Measurements from ENCODE around the gene ZBTB7A.

Gene ZBTB7A

DNA sequence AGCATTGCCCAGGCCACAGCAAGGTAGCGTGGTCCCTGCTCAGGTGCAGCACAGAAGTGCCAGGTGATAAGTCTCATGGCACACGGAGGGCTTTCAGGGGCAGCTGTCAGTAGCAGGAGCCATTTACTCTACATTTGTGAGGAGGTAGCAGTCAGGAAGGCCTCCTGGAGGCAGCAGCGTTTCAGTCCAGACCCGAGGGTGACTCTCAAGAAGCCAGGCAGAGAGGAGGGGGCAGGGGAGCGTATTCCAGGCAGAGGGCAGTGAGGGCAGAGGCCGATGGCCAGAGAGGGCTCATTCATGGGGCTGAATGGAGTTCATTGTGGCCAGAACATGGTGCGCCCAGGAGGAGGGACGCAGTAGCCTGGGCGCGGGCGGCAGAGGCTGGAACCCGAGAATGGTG, 50.2 kb downstream of the ZBTB7A start:
- TF ChIP-seq, protein P1, sequence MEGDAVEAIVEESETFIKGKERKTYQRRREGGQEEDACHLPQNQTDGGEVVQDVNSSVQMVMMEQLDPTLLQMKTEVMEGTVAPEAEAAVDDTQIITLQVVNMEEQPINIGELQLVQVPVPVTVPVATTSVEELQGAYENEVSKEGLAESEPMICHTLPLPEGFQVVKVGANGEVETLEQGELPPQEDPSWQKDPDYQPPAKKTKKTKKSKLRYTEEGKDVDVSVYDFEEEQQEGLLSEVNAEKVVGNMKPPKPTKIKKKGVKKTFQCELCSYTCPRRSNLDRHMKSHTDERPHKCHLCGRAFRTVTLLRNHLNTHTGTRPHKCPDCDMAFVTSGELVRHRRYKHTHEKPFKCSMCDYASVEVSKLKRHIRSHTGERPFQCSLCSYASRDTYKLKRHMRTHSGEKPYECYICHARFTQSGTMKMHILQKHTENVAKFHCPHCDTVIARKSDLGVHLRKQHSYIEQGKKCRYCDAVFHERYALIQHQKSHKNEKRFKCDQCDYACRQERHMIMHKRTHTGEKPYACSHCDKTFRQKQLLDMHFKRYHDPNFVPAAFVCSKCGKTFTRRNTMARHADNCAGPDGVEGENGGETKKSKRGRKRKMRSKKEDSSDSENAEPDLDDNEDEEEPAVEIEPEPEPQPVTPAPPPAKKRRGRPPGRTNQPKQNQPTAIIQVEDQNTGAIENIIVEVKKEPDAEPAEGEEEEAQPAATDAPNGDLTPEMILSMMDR (conservative IDR thresholded peaks at IDR 0.05; ENCODE audit: low read length): no peak
- TF ChIP-seq EZH2phosphoT487 (IDR thresholded peaks at IDR 0.05; ENCODE audit: borderline replicate concordance): no peak
- Histone ChIP-seq H3K9ac (ENCODE audit: low read depth, low read length, poor library complexity, severe bottlenecking) (no peak overlapping the region), H3K9me3 (ENCODE audit: insufficient read depth, low read depth, low read length) (no peaks in the 10 kb centered on the region), H3K4me1 (ENCODE audit: insufficient read depth, low read length, poor library complexity, severe bottlenecking) (no peaks in the 10 kb centered on the region), H3K36me3 (ENCODE audit: insufficient read depth, low read length) (peaks cover 20% of the 10 kb centered on the region; the same call in 1 of the 2 replicates), H3K4me3 (ENCODE audit: low read length, poor library complexity, severe bottlenecking) (no peak overlapping the region), H3K27me3 (ENCODE audit: insufficient read depth, low read length, poor library complexity, severe bottlenecking) (no peaks in the 10 kb centered on the region), H3K9me2 (replicated peaks; ENCODE audit: low read depth, low read length) (no peaks in the 10 kb centered on the region), H2AFZ (ENCODE audit: low read length) (no peak overlapping the region), H3F3A (ENCODE audit: low read depth) (no peaks in the 10 kb centered on the region), H3K79me2 (ENCODE audit: insufficient read depth, low read length) (peaks cover 76% of the 10 kb centered on the region; the same call in 1 of the 2 replicates), H4K20me1 (ENCODE audit: insufficient read depth, low read length, poor library complexity, severe bottlenecking) (peaks cover 23% of the 10 kb centered on the region), H3K4me2 (ENCODE audit: low read depth, low read length, poor library complexity, severe bottlenecking) (no peak overlapping the region)

DNA sequence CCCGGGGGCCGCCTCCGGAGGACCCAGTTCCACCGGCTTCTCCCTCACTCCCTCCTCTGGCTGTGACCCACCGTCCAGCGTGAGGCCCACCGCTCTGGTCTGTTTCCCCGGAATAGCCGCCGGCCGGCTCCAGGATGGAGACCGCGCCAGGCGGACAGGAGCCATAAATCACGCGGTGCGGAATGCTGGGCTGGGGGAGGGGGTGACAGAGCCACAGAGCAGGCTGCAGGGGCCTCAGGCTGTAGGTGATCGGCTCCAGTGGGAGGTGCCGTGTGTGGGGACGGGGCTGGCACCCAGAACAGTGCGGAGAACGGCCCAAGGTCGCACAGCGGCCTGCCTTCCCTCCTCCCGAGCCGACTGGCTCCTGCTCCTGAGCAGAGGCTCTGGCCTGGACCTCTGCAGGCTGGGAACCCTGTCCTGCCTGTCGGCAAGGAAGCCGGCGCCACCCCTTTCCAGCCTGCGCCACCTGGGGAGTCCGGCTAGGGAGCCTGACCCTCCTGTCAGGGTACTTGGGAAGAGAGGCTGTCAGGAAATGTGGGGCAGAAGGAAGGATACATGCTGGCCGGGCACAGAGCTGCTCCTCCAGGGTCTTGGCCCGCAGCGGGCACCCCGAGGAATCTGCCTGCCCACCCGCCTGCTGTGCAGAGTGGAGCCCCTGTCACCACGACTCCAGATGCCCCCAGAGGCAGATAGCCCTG, 50.8 kb downstream of the ZBTB7A start:
- H2AFZ ChIP-seq (ENCODE audit: low read length): no peak overlapping the region
- H3K9me3 ChIP-seq (ENCODE audit: insufficient read depth, low read depth, low read length): no peaks in the 10 kb centered on the region
- no peak for TF ChIP-seq EZH2phosphoT487 (IDR thresholded peaks at IDR 0.05; ENCODE audit: borderline replicate concordance)
- TF ChIP-seq, protein P1 (conservative IDR thresholded peaks at IDR 0.05; ENCODE audit: low read length): no peak
- H3F3A ChIP-seq (ENCODE audit: low read depth): no peaks in the 10 kb centered on the region
- no peak overlapping the region for H3K4me2 ChIP-seq (ENCODE audit: low read depth, low read length, poor library complexity, severe bottlenecking)
- peaks cover 76% of the 10 kb centered on the region; the same call in 1 of the 2 replicates for H3K79me2 ChIP-seq (ENCODE audit: insufficient read depth, low read length)
- peaks cover 27% of the 10 kb centered on the region for H4K20me1 ChIP-seq (ENCODE audit: insufficient read depth, low read length, poor library complexity, severe bottlenecking)
- peaks cover 20% of the 10 kb centered on the region; the same call in 1 of the 2 replicates for H3K36me3 ChIP-seq (ENCODE audit: insufficient read depth, low read length)
- H3K4me3 ChIP-seq (ENCODE audit: low read length, poor library complexity, severe bottlenecking): no peak overlapping the region
- no peaks in the 10 kb centered on the region for H3K9me2 ChIP-seq (replicated peaks; ENCODE audit: low read depth, low read length)
- H3K9ac ChIP-seq (ENCODE audit: low read depth, low read length, poor library complexity, severe bottlenecking): no peak overlapping the region
- H3K27me3 ChIP-seq (ENCODE audit: insufficient read depth, low read length, poor library complexity, severe bottlenecking): no peaks in the 10 kb centered on the region
- H3K4me1 ChIP-seq (ENCODE audit: insufficient read depth, low read length, poor library complexity, severe bottlenecking): no peaks in the 10 kb centered on the region

DNA sequence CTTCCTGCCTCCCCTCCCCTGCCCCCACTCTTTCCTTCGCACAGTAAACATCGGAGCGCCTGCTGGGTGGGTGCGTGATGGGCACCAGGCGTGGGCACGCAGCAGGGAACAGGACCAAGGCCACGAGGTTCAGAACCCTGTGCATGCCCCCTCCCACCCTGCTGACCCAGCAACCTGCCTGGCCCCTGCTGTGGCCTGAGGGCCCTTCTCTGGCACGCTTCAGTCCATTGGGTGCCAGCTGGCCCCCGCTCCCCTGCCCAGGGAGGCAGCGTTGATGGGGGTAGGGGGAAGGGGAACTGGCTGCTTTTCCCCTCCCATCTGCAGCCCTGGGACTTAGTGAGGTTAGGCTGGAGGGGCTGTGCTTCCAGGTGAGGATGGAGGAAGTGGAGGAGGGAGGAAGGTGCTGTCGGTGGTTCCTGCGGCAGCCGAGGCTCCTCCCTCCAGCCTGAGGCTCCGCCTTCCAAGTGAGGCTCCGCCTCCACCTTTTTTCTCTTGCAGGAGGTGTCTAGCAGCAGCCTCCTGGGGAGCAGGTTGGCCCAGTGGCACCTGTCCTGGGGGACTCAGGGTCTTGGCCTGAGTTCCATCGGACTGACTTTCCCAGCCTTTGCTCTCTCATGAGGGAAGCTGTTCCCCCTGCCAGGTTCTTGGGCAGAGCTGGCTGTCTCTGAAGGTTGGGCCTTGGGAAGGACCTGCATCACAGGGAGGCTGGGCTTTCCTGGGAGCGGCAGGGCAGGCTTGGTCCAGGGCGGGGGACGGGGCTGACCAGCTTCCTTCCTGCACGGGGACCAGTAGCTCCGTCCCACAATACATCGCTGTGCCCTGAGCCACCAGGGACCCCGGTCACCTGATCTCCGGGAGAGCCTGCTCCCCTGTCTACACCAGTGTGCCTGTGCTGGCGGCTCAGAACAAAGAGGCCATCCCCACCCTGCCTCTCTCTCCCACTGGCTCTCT, 51.9 kb downstream of the ZBTB7A start:
- no peaks in the 10 kb centered on the region for H3K9me2 ChIP-seq (replicated peaks; ENCODE audit: low read depth, low read length)
- no peaks in the 10 kb centered on the region for H3K27me3 ChIP-seq (ENCODE audit: insufficient read depth, low read length, poor library complexity, severe bottlenecking)
- H3K9me3 ChIP-seq (ENCODE audit: insufficient read depth, low read depth, low read length): no peaks in the 10 kb centered on the region
- peaks cover 86% of the 10 kb centered on the region for H3K79me2 ChIP-seq (ENCODE audit: insufficient read depth, low read length)
- no peak overlapping the region for H3K9ac ChIP-seq (ENCODE audit: low read depth, low read length, poor library complexity, severe bottlenecking)
- peaks cover 20% of the 10 kb centered on the region; the same call in 1 of the 2 replicates for H3K36me3 ChIP-seq (ENCODE audit: insufficient read depth, low read length)
- TF ChIP-seq, protein P1 (conservative IDR thresholded peaks at IDR 0.05; ENCODE audit: low read length): no peak
- no peak for TF ChIP-seq EZH2phosphoT487 (IDR thresholded peaks at IDR 0.05; ENCODE audit: borderline replicate concordance)
- no peaks in the 10 kb centered on the region for H3F3A ChIP-seq (ENCODE audit: low read depth)
- peaks cover 38% of the 10 kb centered on the region for H4K20me1 ChIP-seq (ENCODE audit: insufficient read depth, low read length, poor library complexity, severe bottlenecking)
- H2AFZ ChIP-seq (ENCODE audit: low read length): no peak overlapping the region
- H3K4me1 ChIP-seq (ENCODE audit: insufficient read depth, low read length, poor library complexity, severe bottlenecking): peaks cover 9% of the 10 kb centered on the region
- H3K4me3 ChIP-seq (ENCODE audit: low read length, poor library complexity, severe bottlenecking): no peak overlapping the region
- H3K4me2 ChIP-seq (ENCODE audit: low read depth, low read length, poor library complexity, severe bottlenecking): no peak overlapping the region

Data from Loucy (cell line).